Measurements from ENCODE around the gene PSORS1C1.
"Not testable (repeated sequence)": the region's sequence is repeated elsewhere in the genome, so short reads cannot be mapped to it uniquely, and the experiment has no call there.

Gene PSORS1C1

GRCh38 chr6:31161216-31162126, 46.9 kb downstream of the PSORS1C1 start:
- DNase-seq: no peak

- DNase-seq: no peak
These were observed 48.0 kb downstream of the PSORS1C1 start for GRCh38 chr6:31162463-31163165.

GRCh38 chr6:31163922-31164321, 49.3 kb downstream of the PSORS1C1 start:
- DNase-seq: no peak

- not testable (repeated sequence) for DNase-seq
These were observed 50.0 kb downstream of the PSORS1C1 start for GRCh38 chr6:31164475-31165063.

- not testable (repeated sequence) for DNase-seq
These were observed 50.6 kb downstream of the PSORS1C1 start for GRCh38 chr6:31165064-31165832.

GRCh38 chr6:31165986-31166385, 51.4 kb downstream of the PSORS1C1 start:
- DNase-seq: no peak

- DNase-seq: no peak
These were observed 54.0 kb downstream of the PSORS1C1 start for GRCh38 chr6:31168606-31169005.

- no peak for DNase-seq
These were observed 54.7 kb downstream of the PSORS1C1 start for GRCh38 chr6:31169123-31169857.

GRCh38 chr6:31169858-31170599, 55.4 kb downstream of the PSORS1C1 start:
- DNase-seq: not testable (repeated sequence)

GRCh38 chr6:31170600-31170881, 55.9 kb downstream of the PSORS1C1 start, which contains the start of gene POU5F1:
Gene POU5F1, minus strand, starts transcription at chr6:31170682. Its CDS starts 62 bp downstream, at chr6:31170620.
- DNase-seq: no peak

- DNase-seq: no peak
These were observed 56.5 kb downstream of the PSORS1C1 start for GRCh38 chr6:31170987-31171671.

GRCh38 chr6:31171931-31172905, 57.6 kb downstream of the PSORS1C1 start:
- DNase-seq: no peak

GRCh38 chr6:31172973-31173384, 58.4 kb downstream of the PSORS1C1 start:
- no peak for DNase-seq

GRCh38 chr6:31173406-31173805, 58.8 kb downstream of the PSORS1C1 start:
- DNase-seq: no peak

GRCh38 chr6:31174378-31174777, 59.8 kb downstream of the PSORS1C1 start:
- no peak for DNase-seq

- no peak for DNase-seq
These were observed 61.4 kb downstream of the PSORS1C1 start for GRCh38 chr6:31175971-31176370.

- DNase-seq: no peak
These were observed 63.8 kb downstream of the PSORS1C1 start for GRCh38 chr6:31178143-31179041.

GRCh38 chr6:31179042-31179386, 64.4 kb downstream of the PSORS1C1 start:
- DNase-seq: no peak

GRCh38 chr6:31179896-31180295, 65.3 kb downstream of the PSORS1C1 start:
- DNase-seq: no peak
